Lung microvascular endothelial cell (primary cell): ENCODE measurements around the gene OLFM4. TPM values are rescaled to one million over a fixed set of nuclear protein-coding genes. Genes with fewer than 3 reads are reported as not detected.
"Not testable (repeated sequence)": the region's sequence is repeated elsewhere in the genome, so short reads cannot be mapped to it uniquely, and the experiment has no call there.

Experiments
- DNase-seq, 2 donors: peaks; one replicate each; pipeline versions ENCODE4 v3.0.0 to v3.0.0-alpha.2; 2010; ENCODE audit warnings: low read depth in 2 of 2
- total RNA-seq: library from RNA; depleted of rRNA; stranded (reverse); fragments of >200 nt; gene quantifications from 2 replicates; pipeline ENCODE4 v1.2.1, GENCODE V29; 2014

The OLFM4 gene
- total RNA-seq, 1 donor from 2014 or later: not detected

- not testable (repeated sequence) for DNase-seq
Measured at GRCh38 chr13:53014018-53014417, 14.6 kb upstream of the OLFM4 start.

- DNase-seq: no peak
Measured at GRCh38 chr13:53014495-53015443, 13.8 kb upstream of the OLFM4 start.

- DNase-seq: peak in 1 of 2 donors; percentile 58
Measured at GRCh38 chr13:53015971-53016370, 12.6 kb upstream of the OLFM4 start.

GRCh38 chr13:53017433-53017970 is 11.1 kb upstream of the OLFM4 start:
- no peak for DNase-seq

DNA sequence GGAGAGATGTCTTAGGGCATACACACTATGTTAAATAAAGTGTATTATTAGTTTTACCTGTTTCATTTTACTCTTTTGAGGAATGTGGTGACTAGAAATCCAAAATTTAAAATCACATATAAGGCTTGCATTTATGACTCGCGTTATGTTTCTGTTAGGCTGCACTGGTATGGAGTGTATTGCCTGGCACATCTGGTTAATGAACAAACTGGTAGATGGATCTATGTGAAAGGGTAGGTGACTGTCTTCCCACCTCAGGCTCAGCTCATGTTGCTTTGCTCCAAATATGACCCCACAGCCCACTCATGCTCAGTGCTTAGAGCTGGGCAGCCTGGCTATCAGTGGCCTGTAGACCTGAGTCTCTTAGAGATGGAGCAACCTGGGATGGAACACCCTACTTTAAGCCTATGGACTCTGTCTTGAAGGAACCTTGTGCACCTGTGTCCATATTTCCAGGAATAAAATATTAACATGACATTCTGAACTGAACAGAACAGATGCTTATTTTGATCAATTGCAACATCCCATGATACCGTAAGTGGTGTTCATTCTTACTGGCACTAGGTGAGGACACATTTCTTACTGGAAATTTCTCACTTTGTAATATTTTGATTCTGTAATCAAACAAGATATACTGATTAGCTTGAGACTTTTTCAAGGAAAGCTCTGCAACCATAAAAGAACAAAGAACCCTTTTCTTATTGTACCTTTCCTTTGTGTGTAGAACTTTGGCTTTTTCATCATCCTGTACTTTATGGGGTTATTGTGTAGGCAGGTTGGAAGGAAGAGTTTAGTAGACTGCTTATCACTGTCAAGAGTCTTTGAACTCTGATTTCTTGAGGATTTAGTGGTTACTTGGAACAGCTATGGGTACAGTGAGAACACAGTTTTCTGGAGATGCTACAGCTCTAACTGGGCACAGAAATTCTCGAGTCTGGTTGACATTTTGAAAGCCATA is 9.6 kb upstream of the OLFM4 start:
- no peak for DNase-seq

DNA sequence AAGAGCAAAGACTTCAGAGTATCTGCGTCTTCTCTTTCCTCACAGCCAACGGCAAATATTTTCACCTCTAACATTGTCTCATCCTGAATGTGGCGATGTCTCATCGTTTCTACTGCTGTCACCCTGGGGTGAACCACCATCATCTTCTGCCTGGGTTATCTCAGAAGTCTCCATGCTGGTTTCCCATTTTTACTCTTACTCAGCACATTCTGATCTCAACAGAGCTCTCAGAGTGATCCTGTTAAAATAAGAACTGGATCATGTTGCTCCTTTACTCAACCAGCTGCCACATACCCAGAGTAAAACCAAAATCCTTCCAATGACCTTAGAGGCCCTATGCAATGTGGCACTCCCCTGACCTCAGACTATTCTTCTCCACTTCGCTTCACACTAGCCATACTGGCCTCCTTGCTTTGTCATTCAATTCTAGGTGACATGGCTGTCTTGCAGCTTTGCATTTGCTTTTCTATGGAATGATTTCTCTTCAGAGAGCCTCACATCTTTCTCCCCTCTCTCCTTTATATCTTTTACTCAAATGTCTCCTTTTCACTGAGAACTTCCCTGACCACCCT is 7.8 kb upstream of the OLFM4 start:
- no peak for DNase-seq

DNA sequence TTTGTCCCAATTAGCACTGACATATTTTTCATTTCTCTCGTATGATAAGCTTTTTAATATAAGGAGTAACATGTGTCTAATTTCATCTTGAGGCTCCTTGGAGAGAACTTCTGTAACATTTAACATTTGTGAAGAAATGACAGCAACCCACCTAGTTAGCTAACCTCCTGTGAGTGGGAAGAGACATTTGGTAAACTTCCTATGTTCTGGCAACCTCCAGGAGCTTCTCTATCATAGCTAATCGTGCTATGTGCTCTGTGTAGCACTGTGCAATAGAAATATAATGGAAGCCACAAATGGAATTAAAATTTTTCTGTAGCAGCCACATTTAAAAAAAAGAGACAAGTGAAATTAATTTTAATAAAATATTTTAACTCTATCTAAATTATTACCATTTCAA is 5.4 kb upstream of the OLFM4 start:
- no peak for DNase-seq

DNA sequence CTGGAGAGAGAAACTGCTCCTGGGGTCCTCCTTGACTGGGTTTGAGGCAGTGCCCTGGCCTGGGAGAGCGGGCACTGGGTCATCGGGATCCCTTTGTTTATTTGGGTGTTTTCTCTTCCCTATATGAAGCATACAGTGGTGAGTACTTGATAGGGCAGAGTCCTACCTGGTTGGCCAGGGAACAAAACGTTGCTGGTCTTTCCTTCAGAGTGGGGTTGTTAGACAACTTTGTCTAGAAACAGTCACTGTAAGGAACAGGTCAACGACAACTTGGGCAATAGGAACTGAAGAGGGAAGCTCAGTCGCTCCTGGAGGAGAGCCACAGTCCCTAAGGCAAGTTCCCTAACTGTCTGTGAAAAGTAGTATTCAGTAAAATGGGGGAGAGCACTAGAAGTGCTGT is 550 bp upstream of the OLFM4 start:
- no peak for DNase-seq

DNA sequence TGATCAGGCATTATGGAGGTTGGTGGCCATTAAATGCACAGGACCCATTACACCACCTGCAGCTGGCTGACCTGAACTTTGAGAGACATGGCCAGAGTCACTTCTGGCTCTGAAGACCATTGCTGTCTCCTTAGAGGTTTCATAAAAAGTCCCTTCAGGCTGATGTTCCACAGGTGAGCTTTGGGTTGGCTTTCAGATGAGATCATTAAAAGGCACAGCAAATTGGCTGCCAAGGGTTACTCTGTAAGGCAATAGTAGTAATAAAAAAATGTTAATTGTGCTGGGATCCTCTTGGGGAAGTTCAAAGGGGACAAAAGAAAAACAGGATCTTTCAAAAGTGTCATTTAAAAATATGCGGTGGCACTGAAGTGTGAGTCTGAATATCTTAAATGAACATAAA is 4.2 kb downstream of the OLFM4 start:
- no peak for DNase-seq

- DNase-seq: no peak
Measured at GRCh38 chr13:53038993-53039392, 10.4 kb downstream of the OLFM4 start.

- no peak for DNase-seq
Measured at GRCh38 chr13:53041968-53042516, 13.4 kb downstream of the OLFM4 start.

GRCh38 chr13:53042877-53043276 is 14.3 kb downstream of the OLFM4 start:
- no peak for DNase-seq

DNA sequence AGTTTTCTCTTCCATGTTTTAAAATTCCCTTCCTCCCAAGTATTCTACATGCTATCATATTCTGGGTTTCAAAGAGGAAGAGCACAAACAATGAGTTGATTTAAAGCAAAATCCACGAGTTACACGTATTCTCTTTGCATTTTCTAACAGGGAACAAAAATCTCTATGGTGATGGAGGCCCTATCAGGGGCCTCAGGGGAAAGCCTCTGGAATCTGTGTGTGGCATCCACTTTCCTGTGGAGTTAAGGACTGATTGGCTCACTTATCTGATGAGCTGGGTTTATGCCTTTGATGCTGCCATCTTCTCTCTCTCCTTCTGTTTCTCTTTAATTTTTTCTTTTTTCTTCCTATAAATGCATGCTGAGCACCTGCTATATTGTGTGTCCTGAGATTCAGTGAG is 14.8 kb downstream of the OLFM4 start:
- no peak for DNase-seq

GRCh38 chr13:53045189-53045588 is 16.6 kb downstream of the OLFM4 start:
- DNase-seq: peak; percentile 5 to 82

GRCh38 chr13:53048880-53049279 is 20.3 kb downstream of the OLFM4 start:
- DNase-seq: no peak

GRCh38 chr13:53050151-53050550 is 21.5 kb downstream of the OLFM4 start:
- DNase-seq: no peak

GRCh38 chr13:53052675-53053074 is 24.1 kb downstream of the OLFM4 start:
- DNase-seq: no peak

- DNase-seq: no peak
Measured at GRCh38 chr13:53054569-53054968, 26.0 kb downstream of the OLFM4 start.

DNA sequence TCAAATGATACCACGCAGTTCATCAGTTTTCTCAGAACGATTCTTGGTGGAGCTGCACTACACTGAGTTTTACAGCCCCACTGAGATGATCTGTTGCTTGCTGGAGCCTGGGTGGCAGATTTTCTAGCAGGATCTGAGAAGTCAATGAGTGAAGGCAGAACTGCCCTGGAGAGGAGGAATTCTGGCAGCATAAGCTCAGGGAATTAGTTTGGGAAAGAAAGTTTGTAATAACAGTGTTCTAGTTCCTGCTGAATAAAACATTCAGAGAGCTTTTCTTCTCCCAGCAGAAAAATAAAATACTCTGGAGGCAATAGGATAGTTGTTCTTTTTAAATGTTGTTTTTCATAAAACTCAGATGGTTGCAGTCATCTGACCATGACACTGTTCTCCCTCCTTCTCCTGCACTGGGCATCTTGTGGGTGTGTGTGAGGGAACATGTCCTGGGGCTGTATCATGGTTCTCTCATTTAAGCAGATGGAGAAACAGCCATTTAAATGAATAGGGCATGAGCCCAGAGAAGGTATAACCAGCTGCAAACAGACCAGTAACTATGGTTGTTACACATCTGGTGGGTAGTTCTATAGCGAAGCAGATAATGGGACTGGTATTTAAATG is 29.6 kb downstream of the OLFM4 start:
- no peak for DNase-seq

DNA sequence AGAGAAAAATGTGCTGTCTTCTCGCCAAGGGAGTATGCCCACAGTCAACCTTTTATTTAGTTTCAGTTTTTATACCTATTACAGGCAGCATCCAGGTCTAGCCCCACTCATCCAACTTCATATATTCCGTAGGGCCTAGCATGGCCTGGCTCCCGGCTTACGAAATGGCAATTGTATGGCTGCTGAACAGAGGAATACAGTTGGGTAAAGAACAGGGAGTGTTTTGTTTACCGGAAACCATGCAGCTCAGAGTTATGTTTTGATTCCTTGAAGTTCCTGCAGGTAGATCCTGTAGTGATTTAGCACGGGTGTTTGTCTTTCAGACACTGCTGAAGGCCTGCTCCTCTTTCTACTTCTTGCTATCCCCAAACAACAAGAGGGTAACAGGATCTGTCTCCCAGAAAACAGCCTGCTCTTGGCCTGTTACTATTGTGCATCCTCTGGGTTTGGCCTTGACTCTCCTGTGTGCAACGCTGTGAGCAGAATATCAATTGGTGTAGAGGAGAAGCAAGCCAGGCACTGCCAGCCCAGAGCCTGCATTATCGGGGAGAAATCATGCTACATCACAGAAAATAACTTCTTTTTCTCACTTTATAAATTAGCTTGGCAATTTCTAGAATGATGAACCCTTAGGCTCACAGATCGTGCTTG is 32.4 kb downstream of the OLFM4 start:
- DNase-seq: no peak
